Measurements from ENCODE around the gene PSIP1. TPM values are rescaled to one million over a fixed set of nuclear protein-coding genes. Genes with fewer than 3 reads are reported as not detected.

Gene PSIP1
- polyA plus RNA-seq, 1 donor (not counting 4 experiments of a cell fraction or from before 2014, with no cell fraction given): 14.7 TPM

GRCh38 chr9:15426019-15426418 lies 84.8 kb downstream of the PSIP1 start:
- FAIRE-seq (no peak), DNase-seq (ENCODE audit: low read depth, low spot score) (no peak)
- Histone ChIP-seq H3K4me2 (ENCODE audit: control insufficient read depth, extremely low read depth, insufficient read depth, low read depth, low read length) (no peak overlapping the region), H3K36me3 (ENCODE audit: control insufficient read depth in 2 of 2, extremely low read depth in 1 of 2, insufficient read depth in 2 of 2, low read length in 2 of 2) (peaks cover 8 to 18% of the 10 kb centered on the region in 2 experiments), H3K27me3 (ENCODE audit: control insufficient read depth, extremely low read depth, insufficient read depth, low read length) (no peaks in the 10 kb centered on the region), H3K9me1 (ENCODE audit: control insufficient read depth, extremely low read depth, insufficient read depth, low read length) (no peaks in the 10 kb centered on the region), H3K79me2 (ENCODE audit: control insufficient read depth, insufficient read depth, low read length) (peaks cover 69% of the 10 kb centered on the region), H3K9ac (ENCODE audit: control insufficient read depth, extremely low read depth, insufficient read depth, low read length) (no peak overlapping the region), H3K27ac (ENCODE audit: control insufficient read depth, insufficient read depth, low read length) (no peak overlapping the region), H3K9me3 (ENCODE audit: control insufficient read depth, low read depth, low read length) (no peaks in the 10 kb centered on the region), H3K4me3 (ENCODE audit: control insufficient read depth in 2 of 3, extremely low read depth in 1 of 3, insufficient read depth in 2 of 3, low read depth in 1 of 3, low read length in 3 of 3) (no peak overlapping the region), H2AFZ (ENCODE audit: control insufficient read depth, low read length) (no peak overlapping the region), H3K4me1 (ENCODE audit: control insufficient read depth, extremely low read depth, insufficient read depth, low read length) (peaks cover 12% of the 10 kb centered on the region), H4K20me1 (ENCODE audit: control insufficient read depth, extremely low read depth, insufficient read depth, low read length) (no peaks in the 10 kb centered on the region)
- TF ChIP-seq, protein P1, sequence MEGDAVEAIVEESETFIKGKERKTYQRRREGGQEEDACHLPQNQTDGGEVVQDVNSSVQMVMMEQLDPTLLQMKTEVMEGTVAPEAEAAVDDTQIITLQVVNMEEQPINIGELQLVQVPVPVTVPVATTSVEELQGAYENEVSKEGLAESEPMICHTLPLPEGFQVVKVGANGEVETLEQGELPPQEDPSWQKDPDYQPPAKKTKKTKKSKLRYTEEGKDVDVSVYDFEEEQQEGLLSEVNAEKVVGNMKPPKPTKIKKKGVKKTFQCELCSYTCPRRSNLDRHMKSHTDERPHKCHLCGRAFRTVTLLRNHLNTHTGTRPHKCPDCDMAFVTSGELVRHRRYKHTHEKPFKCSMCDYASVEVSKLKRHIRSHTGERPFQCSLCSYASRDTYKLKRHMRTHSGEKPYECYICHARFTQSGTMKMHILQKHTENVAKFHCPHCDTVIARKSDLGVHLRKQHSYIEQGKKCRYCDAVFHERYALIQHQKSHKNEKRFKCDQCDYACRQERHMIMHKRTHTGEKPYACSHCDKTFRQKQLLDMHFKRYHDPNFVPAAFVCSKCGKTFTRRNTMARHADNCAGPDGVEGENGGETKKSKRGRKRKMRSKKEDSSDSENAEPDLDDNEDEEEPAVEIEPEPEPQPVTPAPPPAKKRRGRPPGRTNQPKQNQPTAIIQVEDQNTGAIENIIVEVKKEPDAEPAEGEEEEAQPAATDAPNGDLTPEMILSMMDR (optimal IDR thresholded peaks at IDR 0.05 in 1 of 3, IDR thresholded peaks at IDR 0.05 in 1 of 3, conservative IDR thresholded peaks at IDR 0.05 in 1 of 3; ENCODE audit: extremely low read depth in 1 of 3, insufficient read depth in 2 of 3, low read length in 3 of 3): no peak
- no peak for TF ChIP-seq EZH2 (IDR thresholded peaks at IDR 0.05; ENCODE audit: low read length)
- dilution Hi-C loops (cut with MboI; ENCODE audit: extremely low pct_ligation_motif_present, low sequenced_read_pairs): no loop called here

DNA sequence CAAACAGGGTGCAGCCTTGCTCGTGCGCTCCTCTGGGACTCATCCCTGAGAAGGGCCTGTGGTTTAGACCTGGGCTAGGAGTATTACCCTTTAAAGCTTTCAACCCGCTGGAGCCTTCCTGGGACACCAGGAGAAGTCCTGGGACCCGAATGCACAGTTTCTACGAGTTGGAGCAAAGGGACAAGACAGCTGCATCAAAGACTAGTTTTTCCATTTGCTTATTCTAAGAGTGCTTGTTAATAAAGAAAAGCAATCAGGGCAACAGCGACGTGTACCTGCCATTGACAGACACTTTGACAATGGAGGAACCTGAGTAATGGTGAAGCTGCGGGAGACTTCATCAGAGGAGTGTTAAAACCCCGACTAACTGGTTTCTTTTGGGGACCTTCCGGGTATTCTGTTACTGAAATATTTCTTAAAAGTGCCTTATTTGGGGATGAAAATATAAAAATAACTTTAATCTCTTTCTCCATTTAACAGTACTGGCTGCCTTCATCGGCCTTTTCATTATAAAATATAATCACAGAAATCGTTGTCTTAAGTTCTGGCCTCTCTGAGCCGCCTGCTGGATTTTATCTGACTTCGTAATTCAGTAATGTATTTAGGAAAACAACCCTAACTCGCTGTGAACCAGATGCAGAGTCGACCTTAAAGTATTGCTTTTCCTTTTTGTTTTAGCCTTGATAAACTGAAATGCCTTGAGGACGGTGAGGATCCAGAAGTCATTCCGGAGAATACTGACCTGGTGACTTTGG lies 87.4 kb downstream of the PSIP1 start:
- peak overlapping the region; percentile 93 for H2AFZ ChIP-seq (ENCODE audit: control insufficient read depth, low read length)
- H3K4me1 ChIP-seq (ENCODE audit: control insufficient read depth, extremely low read depth, insufficient read depth, low read length): peaks cover 12% of the 10 kb centered on the region
- no peaks in the 10 kb centered on the region for H3K9me3 ChIP-seq (ENCODE audit: control insufficient read depth, low read depth, low read length)
- H3K27me3 ChIP-seq (ENCODE audit: control insufficient read depth, extremely low read depth, insufficient read depth, low read length): no peaks in the 10 kb centered on the region
- H3K4me3 ChIP-seq (ENCODE audit: control insufficient read depth in 2 of 3, extremely low read depth in 1 of 3, insufficient read depth in 2 of 3, low read depth in 1 of 3, low read length in 3 of 3): peak overlapping the region; percentile 75 to 98 (median 95)
- no peak for DNase-seq (ENCODE audit: low read depth, low spot score)
- no peak for FAIRE-seq
- H3K9ac ChIP-seq (ENCODE audit: control insufficient read depth, extremely low read depth, insufficient read depth, low read length): peak overlapping the region; percentile 89
- H3K79me2 ChIP-seq (ENCODE audit: control insufficient read depth, insufficient read depth, low read length): peaks cover 50% of the 10 kb centered on the region
- peak overlapping the region; percentile 67 for H3K27ac ChIP-seq (ENCODE audit: control insufficient read depth, insufficient read depth, low read length)
- H3K36me3 ChIP-seq (ENCODE audit: control insufficient read depth in 2 of 2, extremely low read depth in 1 of 2, insufficient read depth in 2 of 2, low read length in 2 of 2): peaks cover 5 to 18% of the 10 kb centered on the region in 2 experiments
- TF ChIP-seq, protein P1 (optimal IDR thresholded peaks at IDR 0.05 in 1 of 3, IDR thresholded peaks at IDR 0.05 in 1 of 3, conservative IDR thresholded peaks at IDR 0.05 in 1 of 3; ENCODE audit: extremely low read depth in 1 of 3, insufficient read depth in 2 of 3, low read length in 3 of 3): peak in 1 of 3 experiments; percentile 12
- TF ChIP-seq EZH2 (IDR thresholded peaks at IDR 0.05; ENCODE audit: low read length): no peak
- H4K20me1 ChIP-seq (ENCODE audit: control insufficient read depth, extremely low read depth, insufficient read depth, low read length): no peaks in the 10 kb centered on the region
- dilution Hi-C loops (cut with MboI; ENCODE audit: extremely low pct_ligation_motif_present, low sequenced_read_pairs): no loop called here
- H3K4me2 ChIP-seq (ENCODE audit: control insufficient read depth, extremely low read depth, insufficient read depth, low read depth, low read length): peak overlapping the region; percentile 92
- no peaks in the 10 kb centered on the region for H3K9me1 ChIP-seq (ENCODE audit: control insufficient read depth, extremely low read depth, insufficient read depth, low read length)
